K562 (cell line): ENCODE results near the gene P4HB.

Source experiments
- CBX8 ChIP-seq: fragments of 200-600 bp; sonication (generic); IDR thresholded peaks from 2 replicates; pipeline ENCODE4 v1.6.1; 2012; ENCODE audit warnings: borderline replicate concordance, mixed run types, low read depth, mild to moderate bottlenecking, moderate library complexity, mixed read lengths, low read length, control low read depth, inconsistent platforms; ENCODE audit not compliant: poor library complexity, severe bottlenecking; ENCODE audit errors: extremely low read depth
- GABPA ChIP-seq: fragments of 200-800 bp; sonication (Bioruptor generic); conservative IDR thresholded peaks from 2 replicates; pipeline ENCODE4 v1.6.1; 2016; ENCODE audit warnings: low read depth, missing genetic modification characterization, missing compliant biosample characterization
- HDAC2 ChIP-seq: fragments of 450-650 bp; IDR thresholded peaks from 2 replicates; pipeline ENCODE4 v1.6.1; 2016; ENCODE audit warnings: mild to moderate bottlenecking
- TEAD4 ChIP-seq, 2 experiments: sonication (generic) in 1 of 2; formaldehyde crosslinking in 1 of 2; IDR thresholded peaks; 2 replicates each; pipeline versions ENCODE4 v1.6.1 to v1.8.0; 2012 to 2022; ENCODE audit warnings: borderline replicate concordance in 1 of 2, inconsistent platforms in 1 of 2, low read length in 1 of 2, mild to moderate bottlenecking in 1 of 2, missing genetic modification reagents in 1 of 2

GRCh38 chr17:81832608-81833159 lies 27.7 kb downstream of the P4HB start:
- no peak for TF ChIP-seq TEAD4 (IDR thresholded peaks at IDR 0.05; ENCODE audit: low read length)
- TF ChIP-seq TEAD4 (CRISPR knock-in tag; IDR thresholded peaks at IDR 0.05; ENCODE audit: borderline replicate concordance): 0 out of 2 replicates have a peak, but pooled peaks have one; percentile 55
- no peak for TF ChIP-seq HDAC2
- TF ChIP-seq GABPA: no peak
- no peak for TF ChIP-seq CBX8
